ENCODE data around the gene VWA5A.

GRCh38 chr11:124082371-124082770, 32.9 kb upstream of the VWA5A start:
- TF ChIP-seq POLR2A (IDR thresholded peaks at IDR 0.05) (no peak), CTCF (IDR thresholded peaks at IDR 0.05) (no peak)
